Measurements from ENCODE around the gene JUN. TPM values are rescaled to one million over a fixed set of nuclear protein-coding genes. Genes with fewer than 3 reads are reported as not detected.

Gene JUN
- total RNA-seq, 1 experiment from 2014 or later, result 14.2 TPM

DNA sequence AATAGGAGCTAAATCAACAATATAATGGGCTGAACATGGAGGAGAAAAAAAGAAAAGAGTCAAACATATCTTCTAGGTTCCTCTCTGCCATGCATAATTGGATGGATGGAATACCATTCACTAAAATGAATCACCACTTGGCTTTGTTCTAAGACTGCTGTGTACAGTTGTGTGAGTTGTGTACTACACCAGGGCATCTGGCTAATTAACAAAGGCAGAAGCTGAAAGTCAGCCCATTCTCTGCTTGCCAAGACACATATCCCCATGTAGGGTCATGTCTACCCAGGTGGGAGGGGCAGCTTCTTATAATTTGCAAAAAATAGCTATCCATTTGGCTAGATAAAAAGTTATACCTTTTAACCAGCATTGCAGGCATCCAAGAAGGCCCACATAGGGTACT, 21.0 kb downstream of the JUN start:
- DNase-seq, result no peak
- Mint-ChIP-seq H3K36me3 (ENCODE audit: insufficient read depth in 1 of 3, low read depth in 3 of 3) (no peaks in the 10 kb centered on the region), H3K9me3 (no peaks in the 10 kb centered on the region), H3K27ac (no peak overlapping the region; a peak in 1 of 7 replicates), H3K4me3 (no peak overlapping the region), H3K27me3 (ENCODE audit: low read depth) (peaks cover 2% of the 10 kb centered on the region; the same call in 1 of the 2 replicates), H3K4me1 (peaks cover 4 to 6% of the 10 kb centered on the region in 2 experiments; a peak in 3 of 4 replicates)
- H2BK5ac ChIP-seq (ENCODE audit: insufficient read length, low read length), result no peak overlapping the region
- H3K79me2 ChIP-seq (ENCODE audit: insufficient read depth, low read length), result no peaks in the 10 kb centered on the region
- no peak overlapping the region for H3K56ac ChIP-seq (ENCODE audit: insufficient read length, low read depth, low read length)
- H2BK120ac ChIP-seq (ENCODE audit: low read depth, low read length, poor library complexity, severe bottlenecking), result no peak overlapping the region
- H4K5ac ChIP-seq (ENCODE audit: insufficient read length, low read depth, low read length), result no peak overlapping the region
- H3K23ac ChIP-seq (ENCODE audit: insufficient read length, low read depth, low read length), result no peak overlapping the region
- H2AK5ac ChIP-seq (ENCODE audit: insufficient read length, low read length), result no peak overlapping the region
- H3K27me3 ChIP-seq (ENCODE audit: insufficient read depth, low read length), result no peaks in the 10 kb centered on the region
- H2BK15ac ChIP-seq (ENCODE audit: low read depth, low read length), result no peak overlapping the region
- no peaks in the 10 kb centered on the region for H3K4me1 ChIP-seq (ENCODE audit: insufficient read depth, low read length)
- H3K18ac ChIP-seq (ENCODE audit: insufficient read length, low read depth, low read length), result no peak overlapping the region
- TF ChIP-seq CTCF (conservative IDR thresholded peaks at IDR 0.05), result no peak
- H3K14ac ChIP-seq (ENCODE audit: insufficient read depth, low read length), result no peak overlapping the region
- H3T11ph ChIP-seq (ENCODE audit: low read length), result no peak overlapping the region
- H3K23me2 ChIP-seq (ENCODE audit: insufficient read length, low read depth, low read length, poor library complexity, severe bottlenecking), result no peaks in the 10 kb centered on the region
- no peak overlapping the region for H3K27ac ChIP-seq (ENCODE audit: insufficient read length, low read depth, low read length)
- H2BK20ac ChIP-seq (ENCODE audit: low read depth, low read length, poor library complexity, severe bottlenecking), result no peak overlapping the region
- no peaks in the 10 kb centered on the region for H3K79me1 ChIP-seq (ENCODE audit: insufficient read depth, low read depth, low read length, poor library complexity, severe bottlenecking)
- H4K8ac ChIP-seq (replicated peaks; ENCODE audit: insufficient read length, low read depth, low read length), result no peak overlapping the region
- no peaks in the 10 kb centered on the region for H3K9me3 ChIP-seq (ENCODE audit: control insufficient read depth, low read depth, low read length)
- H2AFZ ChIP-seq (ENCODE audit: low read length), result no peak overlapping the region
- no peak overlapping the region for H3K9ac ChIP-seq (ENCODE audit: extremely low read depth, insufficient read length, low read length)
- H2BK12ac ChIP-seq (ENCODE audit: insufficient read length, low read depth, low read length), result no peak overlapping the region
- no peaks in the 10 kb centered on the region for H4K20me1 ChIP-seq (ENCODE audit: control insufficient read depth, insufficient read depth, insufficient read length)
- no peak overlapping the region for H3K4me2 ChIP-seq (ENCODE audit: insufficient read depth, insufficient read length, low read length)
- no peak overlapping the region for H4K91ac ChIP-seq (ENCODE audit: insufficient read length, low read depth, low read length)
- H3K4ac ChIP-seq (ENCODE audit: low read depth, low read length), result no peak overlapping the region

All from H9 (cell line).